Progenitor cell of endocrine pancreas (in vitro differentiated cells): ENCODE results near the gene DNAH14. TPM values are rescaled to one million over a fixed set of nuclear protein-coding genes. Genes with fewer than 3 reads are reported as not detected.

Experiments used
- DNase-seq: peaks from one replicate; pipeline ENCODE4 v3.0.0; 2021; ENCODE audit warnings: low spot score; ENCODE audit not compliant: unreplicated experiment
- H3K27ac Mint-ChIP-seq: 2 replicates; pipeline ENCODE4 v1.8.0; 2021; ENCODE audit warnings: mild to moderate bottlenecking, moderate library complexity, mixed read lengths
- H3K27me3 Mint-ChIP-seq: 2 replicates; pipeline ENCODE4 v1.8.0; 2021; ENCODE audit warnings: mixed read lengths
- H3K36me3 Mint-ChIP-seq: 2 replicates; pipeline ENCODE4 v1.8.0; 2022; ENCODE audit warnings: mixed read lengths; ENCODE audit not compliant: insufficient read depth
- H3K4me1 Mint-ChIP-seq: 2 replicates; pipeline ENCODE4 v1.8.0; 2021; ENCODE audit warnings: low read depth, mixed read lengths
- H3K4me3 Mint-ChIP-seq: 2 replicates; pipeline ENCODE4 v1.8.0; 2021; ENCODE audit warnings: low read depth, mild to moderate bottlenecking, moderate library complexity, mixed read lengths
- H3K9me3 Mint-ChIP-seq: 2 replicates; pipeline ENCODE4 v1.8.0; 2021; ENCODE audit warnings: low read depth, mixed read lengths
- total RNA-seq: library from RNA; stranded (reverse); gene quantifications from 2 replicates; pipeline ENCODE4 v1.2.1, GENCODE V29; 2021
- TF ChIP-seq, protein P1 (sequence below): fragments of 200-600 bp; sonication (generic); IDR thresholded peaks from one replicate; pipeline ENCODE4 v1.5.0; 2021; ENCODE audit warnings: antibody characterized with exemption, mild to moderate bottlenecking; ENCODE audit not compliant: unreplicated experiment

The DNAH14 gene
- total RNA-seq, 1 donor from 2014 or later: 71.7 TPM

- Mint-ChIP-seq H3K4me3 (no peak overlapping the region), H3K4me1 (peaks cover 43% of the 10 kb centered on the region), H3K27ac (peak overlapping the region; percentile 83), H3K27me3 (no peaks in the 10 kb centered on the region), H3K36me3 (peaks cover 44% of the 10 kb centered on the region), H3K9me3 (no peaks in the 10 kb centered on the region)
- TF ChIP-seq, protein P1, sequence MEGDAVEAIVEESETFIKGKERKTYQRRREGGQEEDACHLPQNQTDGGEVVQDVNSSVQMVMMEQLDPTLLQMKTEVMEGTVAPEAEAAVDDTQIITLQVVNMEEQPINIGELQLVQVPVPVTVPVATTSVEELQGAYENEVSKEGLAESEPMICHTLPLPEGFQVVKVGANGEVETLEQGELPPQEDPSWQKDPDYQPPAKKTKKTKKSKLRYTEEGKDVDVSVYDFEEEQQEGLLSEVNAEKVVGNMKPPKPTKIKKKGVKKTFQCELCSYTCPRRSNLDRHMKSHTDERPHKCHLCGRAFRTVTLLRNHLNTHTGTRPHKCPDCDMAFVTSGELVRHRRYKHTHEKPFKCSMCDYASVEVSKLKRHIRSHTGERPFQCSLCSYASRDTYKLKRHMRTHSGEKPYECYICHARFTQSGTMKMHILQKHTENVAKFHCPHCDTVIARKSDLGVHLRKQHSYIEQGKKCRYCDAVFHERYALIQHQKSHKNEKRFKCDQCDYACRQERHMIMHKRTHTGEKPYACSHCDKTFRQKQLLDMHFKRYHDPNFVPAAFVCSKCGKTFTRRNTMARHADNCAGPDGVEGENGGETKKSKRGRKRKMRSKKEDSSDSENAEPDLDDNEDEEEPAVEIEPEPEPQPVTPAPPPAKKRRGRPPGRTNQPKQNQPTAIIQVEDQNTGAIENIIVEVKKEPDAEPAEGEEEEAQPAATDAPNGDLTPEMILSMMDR: no peak
- DNase-seq: no peak
Observed at GRCh38 chr1:225412321-225412720, 482.8 kb downstream of the DNAH14 start.

GRCh38 chr1:225412803-225413351 is 483.4 kb downstream of the DNAH14 start:
- DNase-seq: no peak
- TF ChIP-seq, protein P1: no peak
- H3K27ac Mint-ChIP-seq: peak overlapping the region; percentile 83
- peaks cover 47% of the 10 kb centered on the region for H3K4me1 Mint-ChIP-seq
- no peak overlapping the region for H3K4me3 Mint-ChIP-seq
- no peaks in the 10 kb centered on the region for H3K9me3 Mint-ChIP-seq
- H3K27me3 Mint-ChIP-seq: no peaks in the 10 kb centered on the region
- peaks cover 46% of the 10 kb centered on the region for H3K36me3 Mint-ChIP-seq

DNA sequence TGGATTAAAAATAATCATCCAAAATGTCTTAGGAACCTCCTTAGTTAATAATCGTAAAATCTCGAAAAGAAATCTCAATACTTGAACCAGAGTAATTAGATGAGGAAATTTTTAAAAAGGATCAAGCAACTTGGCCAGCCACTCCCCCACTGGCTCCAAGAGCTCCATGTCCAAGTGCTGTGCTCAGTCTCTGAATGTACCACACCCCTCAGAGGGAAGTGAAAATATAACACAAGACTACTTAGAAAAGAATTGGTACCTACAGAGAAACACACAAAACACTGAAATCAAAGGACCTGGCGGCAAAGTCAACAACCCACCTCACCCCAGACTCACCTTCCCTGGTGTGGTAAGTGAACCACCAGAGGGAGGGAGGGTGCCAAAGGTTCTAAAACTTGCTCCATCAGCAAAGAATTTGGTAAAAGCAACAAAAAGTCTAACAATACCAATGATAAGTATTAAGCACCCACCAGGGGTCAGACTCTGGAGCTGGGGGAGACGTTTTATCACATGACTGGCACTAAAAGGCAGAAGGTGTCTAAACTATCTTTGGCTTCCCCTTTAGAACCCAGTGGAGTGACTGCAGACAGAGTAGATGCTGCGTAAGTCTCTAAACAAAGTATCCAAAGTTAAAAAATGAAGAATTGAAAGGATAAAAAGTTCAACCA is 484.4 kb downstream of the DNAH14 start:
- Mint-ChIP-seq H3K27me3 (no peaks in the 10 kb centered on the region), H3K4me1 (peaks cover 44% of the 10 kb centered on the region), H3K27ac (peak overlapping the region; percentile 43), H3K9me3 (no peaks in the 10 kb centered on the region), H3K36me3 (peaks cover 48% of the 10 kb centered on the region), H3K4me3 (no peak overlapping the region)
- TF ChIP-seq, protein P1: peak; percentile 13
- DNase-seq: no peak

- TF ChIP-seq, protein P1: peak; percentile 6
Observed at GRCh38 chr1:225415307-225415706, 485.8 kb downstream of the DNAH14 start.

DNA sequence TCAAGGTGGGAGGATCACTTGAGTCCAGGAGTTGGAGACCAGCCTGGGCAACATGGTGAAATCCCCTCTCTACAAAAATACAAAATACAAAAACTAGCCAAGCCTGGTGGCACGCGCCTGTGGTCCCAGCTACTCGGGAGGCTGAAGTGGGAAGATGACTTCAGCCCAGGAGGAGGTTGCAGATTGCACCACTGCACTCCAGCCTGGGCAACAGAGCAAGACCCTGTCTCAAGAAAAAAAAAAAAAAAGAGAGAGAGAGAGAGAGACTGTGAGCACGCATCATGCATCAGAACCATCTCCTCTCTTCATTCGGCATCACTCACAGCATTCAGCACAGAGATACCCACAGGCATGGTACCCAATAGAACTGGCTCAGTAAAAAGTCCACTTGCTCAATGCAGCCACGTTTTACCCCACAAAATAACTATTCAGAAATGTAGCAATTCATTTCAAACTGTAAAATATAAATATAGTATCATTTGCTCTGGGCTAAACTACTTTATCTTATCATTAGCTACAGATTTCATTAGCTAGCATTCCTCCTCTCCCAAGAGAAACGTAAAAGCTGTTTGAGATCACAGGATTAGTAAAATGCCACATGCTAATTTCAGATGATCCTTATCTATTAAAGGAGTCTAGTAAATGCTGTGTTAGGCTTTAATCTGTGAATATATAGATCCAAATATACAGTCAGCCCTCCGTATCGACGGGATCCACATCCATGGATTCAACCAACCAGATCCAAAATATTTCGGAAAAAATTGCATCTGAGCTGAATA is 486.7 kb downstream of the DNAH14 start:
- no peak for DNase-seq
- no peak overlapping the region for H3K27ac Mint-ChIP-seq
- H3K9me3 Mint-ChIP-seq: no peaks in the 10 kb centered on the region
- no peak overlapping the region for H3K4me3 Mint-ChIP-seq
- peaks cover 36% of the 10 kb centered on the region for H3K36me3 Mint-ChIP-seq
- H3K4me1 Mint-ChIP-seq: peaks cover 43% of the 10 kb centered on the region
- H3K27me3 Mint-ChIP-seq: no peaks in the 10 kb centered on the region
- TF ChIP-seq, protein P1: no peak

More at GRCh38 chr1:225415307-225415706, 485.8 kb downstream of the DNAH14 start:
- no peaks in the 10 kb centered on the region for H3K27me3 Mint-ChIP-seq
- H3K4me1 Mint-ChIP-seq: peaks cover 43% of the 10 kb centered on the region
- H3K27ac Mint-ChIP-seq: no peak overlapping the region
- H3K4me3 Mint-ChIP-seq: no peak overlapping the region
- no peaks in the 10 kb centered on the region for H3K9me3 Mint-ChIP-seq
- DNase-seq: no peak
- H3K36me3 Mint-ChIP-seq: peaks cover 40% of the 10 kb centered on the region
